ENCODE data around the gene TBC1D23.
A peak's percentile ranks its signal among the peaks of the same experiment; 100 is the strongest.
"Not testable (repeated sequence)": the region's sequence is repeated elsewhere in the genome, so short reads cannot be mapped to it uniquely, and the experiment has no call there.

Gene TBC1D23

DNA sequence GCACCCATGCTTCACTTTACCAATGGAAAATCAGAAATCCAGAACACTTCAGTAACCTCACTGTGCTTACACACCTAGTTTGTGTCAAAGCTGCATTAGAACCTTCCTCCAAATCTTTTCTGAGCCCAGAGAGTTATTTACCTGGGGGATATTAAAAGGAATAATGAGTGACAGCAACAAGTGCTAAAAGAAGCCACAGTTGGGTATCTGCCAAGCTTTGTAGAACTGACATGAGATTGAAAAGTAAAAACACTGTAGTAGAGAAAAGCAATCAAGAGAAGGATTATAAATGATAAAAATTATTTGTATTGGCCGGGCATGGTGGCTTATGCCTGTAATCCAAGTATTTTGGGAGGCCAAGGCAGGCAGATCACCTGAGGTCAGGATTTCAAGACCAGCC lies 8.8 kb upstream of the TBC1D23 start:
- in situ Hi-C loops (cut with HindIII; ENCODE audit: low sequenced_read_pairs) = no loop called here
- DNase-seq (ENCODE audit: low read depth, low spot score) = no peak
- H3K4me3 ChIP-seq (ENCODE audit: low read depth, low read length) = no peak overlapping the region
- TF ChIP-seq, protein P1, sequence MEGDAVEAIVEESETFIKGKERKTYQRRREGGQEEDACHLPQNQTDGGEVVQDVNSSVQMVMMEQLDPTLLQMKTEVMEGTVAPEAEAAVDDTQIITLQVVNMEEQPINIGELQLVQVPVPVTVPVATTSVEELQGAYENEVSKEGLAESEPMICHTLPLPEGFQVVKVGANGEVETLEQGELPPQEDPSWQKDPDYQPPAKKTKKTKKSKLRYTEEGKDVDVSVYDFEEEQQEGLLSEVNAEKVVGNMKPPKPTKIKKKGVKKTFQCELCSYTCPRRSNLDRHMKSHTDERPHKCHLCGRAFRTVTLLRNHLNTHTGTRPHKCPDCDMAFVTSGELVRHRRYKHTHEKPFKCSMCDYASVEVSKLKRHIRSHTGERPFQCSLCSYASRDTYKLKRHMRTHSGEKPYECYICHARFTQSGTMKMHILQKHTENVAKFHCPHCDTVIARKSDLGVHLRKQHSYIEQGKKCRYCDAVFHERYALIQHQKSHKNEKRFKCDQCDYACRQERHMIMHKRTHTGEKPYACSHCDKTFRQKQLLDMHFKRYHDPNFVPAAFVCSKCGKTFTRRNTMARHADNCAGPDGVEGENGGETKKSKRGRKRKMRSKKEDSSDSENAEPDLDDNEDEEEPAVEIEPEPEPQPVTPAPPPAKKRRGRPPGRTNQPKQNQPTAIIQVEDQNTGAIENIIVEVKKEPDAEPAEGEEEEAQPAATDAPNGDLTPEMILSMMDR (IDR thresholded peaks at IDR 0.05; ENCODE audit: low read depth, low read length) = no peak

DNA sequence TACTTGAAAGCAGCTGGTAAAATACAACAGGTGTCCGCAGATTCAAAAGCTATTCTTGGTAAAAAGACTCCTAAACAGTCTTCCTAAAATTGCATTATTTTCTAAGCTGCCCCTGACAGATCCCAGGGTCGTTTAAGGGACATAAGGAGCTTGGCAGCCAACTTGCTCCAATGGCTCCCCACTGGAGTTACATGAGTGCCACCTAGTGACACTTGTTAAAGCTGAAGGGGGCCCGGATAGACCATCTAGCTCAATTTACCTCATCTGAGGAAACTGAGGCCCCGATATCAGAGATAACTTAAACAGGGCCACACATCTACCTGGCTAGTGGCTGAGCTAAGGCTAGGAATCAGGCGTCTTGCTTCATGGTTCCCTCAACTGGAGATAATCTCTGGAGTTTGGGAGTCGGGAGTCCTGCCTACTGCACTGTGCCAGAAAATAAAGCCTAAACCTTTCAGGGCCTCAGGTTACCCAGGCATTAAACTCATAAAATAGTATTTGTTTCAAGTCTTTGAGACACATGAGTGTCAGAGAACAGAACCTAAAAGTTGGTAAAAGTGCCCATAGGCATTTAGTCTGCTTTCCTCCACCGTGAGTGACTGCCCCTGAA lies 6.5 kb upstream of the TBC1D23 start:
- DNase-seq (ENCODE audit: low read depth, low spot score) = peak; percentile 81
- in situ Hi-C loops (cut with HindIII; ENCODE audit: low sequenced_read_pairs) = no loop called here
- no peak overlapping the region for H3K4me3 ChIP-seq (ENCODE audit: low read depth, low read length)

DNA sequence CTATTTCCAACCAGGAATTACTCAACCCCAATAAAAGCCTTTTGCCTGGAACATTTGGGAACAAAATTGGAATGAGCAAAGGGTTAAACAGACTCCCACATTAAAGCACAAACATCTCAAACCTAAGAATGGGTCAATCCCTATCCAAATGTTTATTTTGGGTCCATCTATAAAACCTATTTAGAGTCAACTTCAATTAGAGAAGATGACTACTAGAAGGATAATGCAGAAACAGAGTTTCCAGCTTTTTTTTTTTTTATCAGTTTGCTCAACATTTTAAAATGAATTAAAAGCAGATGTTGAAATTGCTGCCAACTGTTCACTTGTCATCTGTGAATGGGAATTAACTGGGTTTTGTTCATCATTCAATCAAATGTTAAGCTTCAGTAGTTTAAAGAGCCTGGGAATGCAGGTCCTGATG lies 4.1 kb upstream of the TBC1D23 start:
- H3K4me3 ChIP-seq (ENCODE audit: low read depth, low read length) = no peak overlapping the region
- TF ChIP-seq, protein P1 (IDR thresholded peaks at IDR 0.05; ENCODE audit: low read depth, low read length) = no peak
- in situ Hi-C loops (cut with HindIII; ENCODE audit: low sequenced_read_pairs) = no loop called here
- peak; percentile 27 for DNase-seq (ENCODE audit: low read depth, low spot score)

More for the DNA sequence above, 6.5 kb upstream of the TBC1D23 start:
- TF ChIP-seq, protein P1 (IDR thresholded peaks at IDR 0.05; ENCODE audit: low read depth, low read length) = peak; percentile 76

DNA sequence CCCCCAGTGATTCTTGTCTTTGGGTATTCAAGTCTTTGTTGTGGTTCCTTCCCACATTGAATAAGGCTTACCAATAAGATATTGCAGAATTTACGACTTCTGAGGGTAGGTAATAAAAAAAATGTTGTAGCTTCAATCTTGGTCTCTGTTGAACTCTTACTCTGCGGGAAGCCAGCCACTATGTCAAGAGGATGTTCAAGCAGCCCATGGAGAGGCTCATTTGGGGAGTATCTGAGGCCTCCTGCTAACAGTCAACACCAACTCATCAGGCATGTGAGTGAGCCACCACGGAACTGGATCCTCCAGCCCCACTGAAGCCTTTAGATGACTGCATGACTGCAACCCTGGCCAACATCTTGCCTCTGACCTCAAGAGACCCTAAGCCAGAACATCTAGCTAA lies 3.2 kb upstream of the TBC1D23 start:
- TF ChIP-seq, protein P1 (IDR thresholded peaks at IDR 0.05; ENCODE audit: low read depth, low read length) = no peak
- DNase-seq (ENCODE audit: low read depth, low spot score) = peak; percentile 50
- in situ Hi-C loops (cut with HindIII; ENCODE audit: low sequenced_read_pairs) = no loop called here
- no peak overlapping the region for H3K4me3 ChIP-seq (ENCODE audit: low read depth, low read length)

DNA sequence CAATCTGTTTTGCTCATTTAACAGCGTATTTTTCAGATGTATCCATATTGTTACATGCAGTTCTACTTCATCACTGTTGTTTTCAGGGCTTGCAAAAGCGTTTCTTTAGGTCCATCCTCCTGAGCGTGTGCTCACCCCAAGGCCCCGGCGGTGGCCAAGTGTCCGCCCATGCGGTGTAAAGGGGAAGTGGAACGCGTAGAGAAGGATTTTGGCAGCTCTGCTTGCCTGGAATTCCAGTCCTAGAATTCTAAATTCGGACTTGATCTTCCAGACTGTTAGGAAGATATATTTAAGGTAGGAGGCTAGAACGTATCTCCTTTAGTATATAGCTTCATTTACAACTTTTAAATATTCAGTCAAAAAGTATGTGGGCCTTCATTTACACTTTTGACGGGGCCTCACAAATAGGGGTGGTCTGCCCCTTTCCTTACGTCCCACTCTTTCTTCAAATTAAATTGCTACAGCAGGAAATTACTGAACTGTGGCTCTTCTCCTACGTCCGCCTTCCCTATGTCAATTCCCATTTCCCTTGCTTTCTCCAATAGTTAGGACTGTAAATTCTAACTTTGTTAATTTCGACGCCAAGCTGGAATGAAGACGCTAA lies 609 bp upstream of the TBC1D23 start:
- in situ Hi-C loops (cut with HindIII; ENCODE audit: low sequenced_read_pairs) = no loop called here
- peak; percentile 54 for DNase-seq (ENCODE audit: low read depth, low spot score)

DNA sequence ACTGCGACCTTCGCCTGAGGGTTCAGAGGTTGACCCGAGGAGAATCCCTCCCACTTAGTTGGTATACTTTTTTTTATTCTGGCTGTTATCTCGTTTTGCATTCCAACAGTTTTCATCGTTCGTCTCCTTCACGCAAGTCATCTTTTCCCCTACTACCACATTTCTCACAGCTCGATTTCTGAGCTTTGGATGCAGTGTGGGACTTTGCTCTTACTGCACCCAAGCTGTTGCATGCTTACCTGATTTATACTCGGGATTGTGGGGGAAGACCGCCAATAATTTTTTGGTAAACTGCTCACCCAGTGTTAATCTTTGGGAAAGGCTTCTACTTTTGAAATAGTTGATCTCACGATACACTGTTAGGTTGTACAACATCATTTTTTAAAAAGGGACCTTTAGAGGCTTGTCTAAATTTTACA lies 702 bp downstream of the TBC1D23 start:
- TF ChIP-seq, protein P1 (IDR thresholded peaks at IDR 0.05; ENCODE audit: low read depth, low read length) = no peak
- in situ Hi-C loops (cut with HindIII; ENCODE audit: low sequenced_read_pairs) = no loop called here
- H3K4me3 ChIP-seq (ENCODE audit: low read depth, low read length) = peak overlapping the region; percentile 100
- DNase-seq (ENCODE audit: low read depth, low spot score) = no peak

More for the DNA sequence above, 609 bp upstream of the TBC1D23 start:
- peak overlapping the region; percentile 100 for H3K4me3 ChIP-seq (ENCODE audit: low read depth, low read length)
- TF ChIP-seq, protein P1 (IDR thresholded peaks at IDR 0.05; ENCODE audit: low read depth, low read length) = peak; percentile 2

DNA sequence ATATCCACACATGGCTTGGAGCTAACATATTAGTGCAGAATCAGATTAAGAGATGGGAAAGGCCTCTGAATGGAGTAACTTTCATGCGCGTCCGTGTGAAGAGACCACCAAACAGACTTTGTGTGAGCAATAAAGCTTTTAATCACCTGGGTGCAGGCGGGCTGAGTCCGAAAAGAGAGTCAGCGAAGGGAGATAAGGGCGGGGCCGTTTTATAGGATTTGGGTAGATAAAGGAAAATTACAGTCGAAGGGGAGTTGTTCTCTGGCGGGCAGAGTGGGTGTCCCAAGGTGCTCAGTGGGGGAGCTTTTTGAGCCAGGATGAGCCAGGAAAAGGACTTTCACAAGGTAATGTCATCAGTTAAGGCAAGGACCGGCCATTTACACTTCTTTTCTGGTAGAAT lies 2.1 kb downstream of the TBC1D23 start:
- H3K4me3 ChIP-seq (ENCODE audit: low read depth, low read length); in situ Hi-C loops (cut with HindIII; ENCODE audit: low sequenced_read_pairs): not testable (repeated sequence)

More for the DNA sequence above, 2.1 kb downstream of the TBC1D23 start:
- not testable (repeated sequence) for DNase-seq (ENCODE audit: low read depth, low spot score)

Data from astrocyte of the spinal cord (primary cell).